Measurements from ENCODE around the gene EML3.
"Not testable (repeated sequence)": the region's sequence is repeated elsewhere in the genome, so short reads cannot be mapped to it uniquely, and the experiment has no call there.

DNA sequence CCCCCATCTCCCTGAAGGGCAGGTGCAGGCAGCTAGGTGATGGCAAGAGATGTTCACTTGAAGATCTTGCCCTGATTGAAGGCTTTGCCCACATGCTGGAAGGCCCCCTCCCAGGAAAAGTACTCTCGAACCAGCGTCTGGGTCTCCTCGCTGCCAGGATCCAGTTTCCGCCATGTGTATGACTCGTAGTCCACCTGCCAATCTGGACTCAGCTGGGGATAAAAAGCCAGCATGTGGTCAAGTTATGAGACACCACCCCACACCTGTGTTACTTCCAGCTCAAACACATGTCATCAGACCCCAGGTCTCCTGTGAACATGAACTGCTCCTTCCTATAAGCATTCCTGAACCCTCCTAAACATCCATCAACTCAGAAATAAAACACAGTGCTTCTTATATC, 52.9 kb downstream of the EML3 start:
- not testable (repeated sequence) for TF ChIP-seq EZH2 (IDR thresholded peaks at IDR 0.05)
- TF ChIP-seq, protein P1, sequence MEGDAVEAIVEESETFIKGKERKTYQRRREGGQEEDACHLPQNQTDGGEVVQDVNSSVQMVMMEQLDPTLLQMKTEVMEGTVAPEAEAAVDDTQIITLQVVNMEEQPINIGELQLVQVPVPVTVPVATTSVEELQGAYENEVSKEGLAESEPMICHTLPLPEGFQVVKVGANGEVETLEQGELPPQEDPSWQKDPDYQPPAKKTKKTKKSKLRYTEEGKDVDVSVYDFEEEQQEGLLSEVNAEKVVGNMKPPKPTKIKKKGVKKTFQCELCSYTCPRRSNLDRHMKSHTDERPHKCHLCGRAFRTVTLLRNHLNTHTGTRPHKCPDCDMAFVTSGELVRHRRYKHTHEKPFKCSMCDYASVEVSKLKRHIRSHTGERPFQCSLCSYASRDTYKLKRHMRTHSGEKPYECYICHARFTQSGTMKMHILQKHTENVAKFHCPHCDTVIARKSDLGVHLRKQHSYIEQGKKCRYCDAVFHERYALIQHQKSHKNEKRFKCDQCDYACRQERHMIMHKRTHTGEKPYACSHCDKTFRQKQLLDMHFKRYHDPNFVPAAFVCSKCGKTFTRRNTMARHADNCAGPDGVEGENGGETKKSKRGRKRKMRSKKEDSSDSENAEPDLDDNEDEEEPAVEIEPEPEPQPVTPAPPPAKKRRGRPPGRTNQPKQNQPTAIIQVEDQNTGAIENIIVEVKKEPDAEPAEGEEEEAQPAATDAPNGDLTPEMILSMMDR (IDR thresholded peaks at IDR 0.05), result not testable (repeated sequence)
